Skeletal muscle satellite cell (primary cell): ENCODE measurements around the gene DPY19L2.
"Not testable (repeated sequence)": the region's sequence is repeated elsewhere in the genome, so short reads cannot be mapped to it uniquely, and the experiment has no call there.

Source experiments
- H3K27me3 ChIP-seq: 2 replicates; pipeline ENCODE4 v1.7.0; 2013; ENCODE audit warnings: low read length; ENCODE audit not compliant: control insufficient read depth, insufficient read depth
- H3K36me3 ChIP-seq: 2 replicates; pipeline ENCODE4 v1.7.0; 2013; ENCODE audit warnings: mild to moderate bottlenecking, control low read depth, low read length; ENCODE audit not compliant: insufficient read depth
- H3K4me1 ChIP-seq: 2 replicates; pipeline ENCODE4 v1.7.0; 2013; ENCODE audit warnings: low read length; ENCODE audit not compliant: control insufficient read depth, insufficient read depth
- H3K4me2 ChIP-seq: 2 replicates; pipeline ENCODE4 v1.7.0; 2013; ENCODE audit warnings: mild to moderate bottlenecking, low read length
- H3K4me3 ChIP-seq: 2 replicates; pipeline ENCODE4 v1.7.0; 2013; ENCODE audit warnings: low read length
- H3K9ac ChIP-seq: 2 replicates; pipeline ENCODE4 v1.7.0; 2013; ENCODE audit warnings: mild to moderate bottlenecking, low read depth, low read length, moderate library complexity
- H3K9me3 ChIP-seq: replicated peaks from 2 replicates; pipeline ENCODE4 v1.7.0; 2013; ENCODE audit warnings: mild to moderate bottlenecking, control low read depth, low read length

DPY19L2 gene

GRCh38 chr12:63690837-63691236 is 22.5 kb upstream of the DPY19L2 start:
- not testable (repeated sequence) for H3K36me3 ChIP-seq, H3K9ac ChIP-seq, H3K27me3 ChIP-seq, H3K4me3 ChIP-seq, H3K4me1 ChIP-seq, H3K9me3 ChIP-seq, H3K4me2 ChIP-seq

DNA sequence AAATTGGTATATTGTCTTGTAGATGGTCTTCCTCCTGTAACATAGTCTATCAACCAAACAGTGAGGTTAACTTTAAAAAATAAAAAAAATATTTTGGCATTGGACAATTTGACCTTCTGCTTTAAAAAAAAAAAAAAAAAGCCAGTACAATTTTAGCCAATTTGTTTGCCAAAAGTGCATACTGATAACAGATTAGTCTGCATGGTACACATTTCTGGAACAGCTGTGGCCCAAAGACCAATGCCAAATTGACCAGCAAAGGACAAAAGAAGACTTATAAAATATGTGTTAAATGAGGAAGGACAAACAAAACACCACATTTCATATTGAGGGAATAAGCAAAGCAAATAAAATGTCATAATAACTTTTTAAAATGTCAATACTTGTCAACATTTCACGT is 20.8 kb upstream of the DPY19L2 start:
- H3K4me2 ChIP-seq, H3K9ac ChIP-seq: not testable (repeated sequence)

DNA sequence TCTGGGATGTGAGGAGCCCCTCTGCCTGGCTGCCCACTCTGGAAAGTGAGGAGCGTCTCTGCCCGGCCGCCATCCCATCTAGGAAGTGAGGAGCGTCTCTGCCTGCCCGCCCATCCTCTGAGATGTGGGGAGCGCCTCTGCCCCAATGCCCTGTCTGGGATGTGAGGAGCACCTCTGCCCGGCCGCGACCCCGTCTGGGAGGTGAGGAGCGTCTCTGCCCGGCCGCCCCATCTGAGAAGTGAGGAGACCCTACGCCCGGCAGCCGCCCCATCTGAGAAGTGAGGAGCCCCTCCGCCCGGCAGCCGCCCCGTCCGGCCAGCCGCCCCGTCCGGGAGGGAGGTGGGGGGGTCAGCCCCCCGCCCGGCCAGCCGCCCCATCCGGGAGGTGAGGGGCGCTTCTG is 18.3 kb upstream of the DPY19L2 start:
- not testable (repeated sequence) for H3K4me3 ChIP-seq, H3K36me3 ChIP-seq, H3K9ac ChIP-seq, H3K4me2 ChIP-seq, H3K27me3 ChIP-seq, H3K9me3 ChIP-seq, H3K4me1 ChIP-seq

More for the DNA sequence above, 20.8 kb upstream of the DPY19L2 start:
- not testable (repeated sequence) for H3K27me3 ChIP-seq, H3K4me1 ChIP-seq, H3K36me3 ChIP-seq, H3K4me3 ChIP-seq, H3K9me3 ChIP-seq

DNA sequence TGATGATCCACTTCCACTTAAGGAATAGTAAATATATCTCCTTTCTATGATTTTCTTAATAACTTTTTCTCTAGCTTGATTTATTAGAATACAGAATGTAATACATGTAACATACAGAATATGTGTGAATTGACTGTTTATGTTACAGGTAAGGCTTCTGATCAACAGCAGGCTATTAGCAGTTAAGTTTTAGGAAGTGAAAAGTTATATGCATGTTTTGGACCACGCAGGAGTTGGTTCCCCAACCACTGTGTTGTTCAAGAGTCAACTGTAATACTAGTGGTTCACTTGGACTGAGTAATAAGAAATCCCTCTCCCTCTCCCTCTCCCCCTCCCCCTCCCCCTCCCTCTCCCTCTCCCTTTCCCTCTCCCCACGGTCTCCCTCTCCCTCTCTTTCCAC is 17.5 kb upstream of the DPY19L2 start:
- not testable (repeated sequence) for H3K36me3 ChIP-seq, H3K27me3 ChIP-seq, H3K9me3 ChIP-seq, H3K4me2 ChIP-seq, H3K4me3 ChIP-seq, H3K9ac ChIP-seq, H3K4me1 ChIP-seq

DNA sequence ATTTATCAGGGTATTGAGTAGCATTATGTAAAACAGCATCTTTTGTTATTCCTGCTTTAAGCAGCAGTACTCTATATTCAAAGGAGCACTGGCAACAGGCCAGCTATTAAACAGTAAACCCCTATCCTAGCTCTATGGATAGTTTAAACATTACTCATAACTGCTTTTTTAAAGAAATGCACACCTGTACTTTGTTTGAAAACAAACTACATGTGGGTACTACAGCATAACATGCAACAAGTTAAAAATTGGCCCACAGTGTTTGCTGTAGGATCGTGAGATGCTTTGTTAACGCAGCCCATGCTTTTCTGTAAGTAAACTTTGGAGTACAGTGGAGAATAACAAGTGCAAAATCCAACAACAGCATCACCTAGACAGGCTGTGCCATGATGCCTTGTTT is 14.3 kb upstream of the DPY19L2 start:
- not testable (repeated sequence) for H3K36me3 ChIP-seq, H3K4me2 ChIP-seq, H3K9ac ChIP-seq, H3K4me3 ChIP-seq, H3K9me3 ChIP-seq, H3K27me3 ChIP-seq
- H3K4me1 ChIP-seq, result peaks cover 12% of the 10 kb centered on the region

- not testable (repeated sequence) for H3K27me3 ChIP-seq, H3K4me3 ChIP-seq, H3K9me3 ChIP-seq, H3K36me3 ChIP-seq, H3K9ac ChIP-seq
- H3K4me2 ChIP-seq, result peak overlapping the region; percentile 58
- H3K4me1 ChIP-seq, result peaks cover 12% of the 10 kb centered on the region
Measured at GRCh38 chr12:63680758-63681157, 12.5 kb upstream of the DPY19L2 start.

DNA sequence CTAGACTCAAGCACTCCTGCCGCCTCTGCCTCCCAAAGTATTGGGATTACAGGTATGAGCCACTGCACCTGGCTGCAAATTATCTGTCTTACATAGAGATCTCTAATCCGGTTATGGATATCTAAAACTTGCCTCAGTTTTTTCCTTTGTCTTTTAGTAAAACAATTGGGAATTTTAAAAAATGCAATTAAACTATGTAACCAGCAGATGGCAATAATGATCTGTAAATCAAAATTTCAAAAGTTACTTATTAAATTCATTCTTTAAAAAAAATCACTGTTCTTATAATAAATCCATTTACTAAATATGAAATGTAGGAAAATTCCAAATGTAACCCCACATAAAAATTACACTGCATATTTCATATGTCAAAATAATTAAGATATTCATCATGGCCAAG is 4.3 kb upstream of the DPY19L2 start:
- H3K27me3 ChIP-seq, H3K4me3 ChIP-seq, H3K9me3 ChIP-seq, H3K4me1 ChIP-seq, H3K4me2 ChIP-seq, H3K36me3 ChIP-seq, H3K9ac ChIP-seq: not testable (repeated sequence)

DNA sequence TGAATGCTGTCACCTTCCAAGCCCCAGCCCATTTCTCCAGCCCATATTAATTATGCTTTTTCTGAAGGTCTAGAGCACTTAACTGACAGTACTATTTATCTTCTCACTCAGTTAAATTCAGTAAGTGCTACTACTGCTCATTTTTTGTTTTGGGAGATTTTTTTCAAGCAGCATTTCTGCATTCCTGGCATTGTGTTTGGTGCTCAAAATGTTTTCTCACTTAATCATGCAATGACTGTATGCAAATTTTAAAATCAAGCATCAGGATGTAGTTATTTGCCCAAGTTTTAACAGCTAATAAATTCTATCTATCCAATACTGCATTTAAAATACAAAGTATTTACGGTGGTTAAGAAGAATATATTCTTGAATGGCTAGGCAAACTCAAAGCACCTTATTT is 1.6 kb upstream of the DPY19L2 start:
- not testable (repeated sequence) for H3K9ac ChIP-seq, H3K4me2 ChIP-seq, H3K36me3 ChIP-seq, H3K4me1 ChIP-seq, H3K4me3 ChIP-seq, H3K27me3 ChIP-seq, H3K9me3 ChIP-seq

DNA sequence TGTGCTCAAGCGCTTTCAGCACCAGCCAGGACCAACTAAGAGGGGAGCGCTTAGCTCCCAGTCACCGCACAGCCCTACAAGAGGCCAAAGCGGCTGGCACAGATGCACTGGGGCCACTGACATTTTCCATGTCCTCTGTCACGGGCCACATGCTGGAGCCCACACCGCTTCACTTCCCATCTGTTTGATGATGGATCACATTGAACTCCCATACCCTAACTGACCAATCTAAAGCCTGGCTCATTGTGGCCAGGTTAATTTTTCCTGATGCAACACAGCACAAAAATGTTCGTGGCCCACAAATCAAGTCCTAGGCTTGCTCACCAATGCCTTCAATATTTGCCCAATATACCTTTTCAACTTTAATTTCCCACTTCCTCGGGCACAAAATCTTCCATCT is 1.1 kb upstream of the DPY19L2 start:
- not testable (repeated sequence) for H3K4me3 ChIP-seq, H3K27me3 ChIP-seq

GRCh38 chr12:63668800-63669365 is 590 bp upstream of the DPY19L2 start:
- Histone ChIP-seq H3K9ac (peak overlapping the region; percentile 80), H3K4me2 (peak overlapping the region; percentile 97), H3K4me3 (peak overlapping the region; percentile 75)
- H3K4me1 ChIP-seq, H3K27me3 ChIP-seq, H3K9me3 ChIP-seq, H3K36me3 ChIP-seq: not testable (repeated sequence)

More for the DNA sequence above, 1.1 kb upstream of the DPY19L2 start:
- H3K9me3 ChIP-seq, H3K36me3 ChIP-seq, H3K4me1 ChIP-seq, H3K9ac ChIP-seq: not testable (repeated sequence)
- H3K4me2 ChIP-seq, result peak overlapping the region; percentile 97

GRCh38 chr12:63663005-63663404 is 5.3 kb downstream of the DPY19L2 start:
- H3K4me3 ChIP-seq, H3K36me3 ChIP-seq, H3K4me2 ChIP-seq, H3K4me1 ChIP-seq, H3K27me3 ChIP-seq, H3K9me3 ChIP-seq, H3K9ac ChIP-seq: not testable (repeated sequence)

DNA sequence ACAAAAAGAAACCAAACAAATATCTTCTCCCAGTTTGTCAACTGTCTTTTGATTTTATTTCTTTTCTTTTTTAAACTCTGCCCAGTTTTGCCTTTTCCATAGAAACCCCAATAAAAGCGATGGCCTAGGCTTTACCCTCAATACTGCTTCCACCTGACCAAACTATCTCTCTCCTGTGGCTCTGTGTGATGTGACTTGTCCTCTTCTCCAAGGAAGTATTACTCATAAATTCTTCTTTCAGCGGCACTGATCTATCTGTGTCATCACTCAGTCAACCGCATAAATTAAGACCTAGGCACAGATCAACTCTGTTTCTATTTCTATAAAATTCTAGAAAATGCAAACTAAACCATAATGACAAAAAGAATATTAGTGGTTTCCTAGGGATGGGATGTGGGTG is 9.8 kb downstream of the DPY19L2 start:
- H3K4me3 ChIP-seq, H3K9me3 ChIP-seq: not testable (repeated sequence)

GRCh38 chr12:63656407-63656806 is 11.9 kb downstream of the DPY19L2 start:
- H3K4me2 ChIP-seq, H3K27me3 ChIP-seq, H3K9me3 ChIP-seq, H3K4me3 ChIP-seq, H3K4me1 ChIP-seq, H3K9ac ChIP-seq, H3K36me3 ChIP-seq: not testable (repeated sequence)

More for the DNA sequence above, 9.8 kb downstream of the DPY19L2 start:
- not testable (repeated sequence) for H3K36me3 ChIP-seq, H3K27me3 ChIP-seq, H3K4me2 ChIP-seq, H3K9ac ChIP-seq, H3K4me1 ChIP-seq
